Measurements from ENCODE around the gene HS6ST1.

Gene HS6ST1

GRCh38 chr2:128234613-128235012 is 84.1 kb downstream of the HS6ST1 start:
- DNase-seq: no peak

- DNase-seq: no peak
Measured at GRCh38 chr2:128233790-128234395, 84.8 kb downstream of the HS6ST1 start.

GRCh38 chr2:128232965-128233789 is 85.5 kb downstream of the HS6ST1 start:
- DNase-seq: peak; percentile 80 to 81

- no peak for DNase-seq
Measured at GRCh38 chr2:128228894-128229293, 89.8 kb downstream of the HS6ST1 start.

GRCh38 chr2:128227862-128228261 is 90.8 kb downstream of the HS6ST1 start:
- no peak for DNase-seq

- DNase-seq: no peak
Measured at GRCh38 chr2:128219891-128220290, 98.8 kb downstream of the HS6ST1 start.

GRCh38 chr2:128217671-128218070 is 101.0 kb downstream of the HS6ST1 start:
- DNase-seq: no peak

GRCh38 chr2:128215897-128216642 is 102.6 kb downstream of the HS6ST1 start:
- no peak for DNase-seq
